ENCODE results near the gene CTNNBL1.

GRCh38 chr20:37669773-37670236 lies 24.0 kb upstream of the CTNNBL1 start:
- no peak for TF ChIP-seq CTCF (IDR thresholded peaks at IDR 0.05; ENCODE audit: insufficient read depth, low read depth, low read length)
- no peak for TF ChIP-seq EZH2 (IDR thresholded peaks at IDR 0.05; ENCODE audit: insufficient read depth, low read length)
